ENCODE data around the gene ADAMTS13. TPM values are rescaled to one million over a fixed set of nuclear protein-coding genes. Genes with fewer than 3 reads are reported as not detected.
"Not testable (repeated sequence)": the region's sequence is repeated elsewhere in the genome, so short reads cannot be mapped to it uniquely, and the experiment has no call there.

Gene ADAMTS13
- total RNA-seq, 3 donors from 2014 or later: 0.60 to 0.91 (median 0.79) TPM

DNA sequence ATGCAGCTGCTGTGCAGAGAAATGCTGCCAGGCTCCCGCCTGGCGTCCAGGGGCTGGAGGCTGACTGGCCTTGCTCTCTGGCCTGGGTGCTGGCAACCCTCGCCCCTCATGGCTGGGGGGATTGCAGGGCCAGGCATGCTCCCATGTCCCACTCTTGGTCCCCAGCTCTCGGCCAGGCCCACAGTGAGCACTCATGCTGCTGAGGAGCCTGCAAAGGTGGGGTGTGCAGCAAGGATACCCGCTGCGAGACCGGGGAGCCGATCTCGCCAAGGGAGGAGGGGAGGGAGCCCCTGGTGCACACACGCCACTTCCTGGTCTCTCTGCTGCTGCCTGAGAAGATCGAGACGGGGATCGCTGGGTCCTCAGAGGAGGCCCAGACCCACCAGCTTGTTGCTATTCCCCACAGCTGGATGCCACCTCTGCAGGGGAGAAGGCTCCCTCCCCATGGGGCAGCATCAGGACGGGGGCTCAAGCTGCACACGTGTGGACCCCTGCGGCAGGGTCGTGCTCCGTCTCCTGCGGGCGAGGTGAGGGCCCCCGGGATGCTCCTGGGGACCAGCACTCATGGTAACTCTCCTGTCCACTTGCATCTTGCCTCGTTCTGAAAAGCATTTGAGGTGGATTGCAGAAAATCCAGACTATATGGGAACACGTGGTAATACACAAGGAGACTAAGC is 23.3 kb downstream of the ADAMTS13 start:
- no peaks in the 10 kb centered on the region for H3K36me3 Mint-ChIP-seq (ENCODE audit: insufficient read depth)
- no peaks in the 10 kb centered on the region for H3K9me3 Mint-ChIP-seq
- no peaks in the 10 kb centered on the region for H3K4me1 Mint-ChIP-seq (ENCODE audit: low read depth)
- no peak for DNase-seq
- no peak overlapping the region for H3K4me3 Mint-ChIP-seq
- no peak for ATAC-seq
- peaks cover 2% of the 10 kb centered on the region for H3K27me3 Mint-ChIP-seq (ENCODE audit: low read depth)

- Mint-ChIP-seq H3K4me3 (no peak overlapping the region), H3K36me3 (ENCODE audit: insufficient read depth) (no peaks in the 10 kb centered on the region), H3K27me3 (ENCODE audit: low read depth) (peaks cover 2% of the 10 kb centered on the region), H3K4me1 (ENCODE audit: low read depth) (no peaks in the 10 kb centered on the region), H3K9me3 (no peaks in the 10 kb centered on the region)
- DNase-seq (no peak), ATAC-seq (no peak)
These were observed 26.4 kb downstream of the ADAMTS13 start for GRCh38 chr9:133448487-133448972.

- Mint-ChIP-seq H3K27me3 (ENCODE audit: low read depth) (peaks cover 4% of the 10 kb centered on the region), H3K4me1 (ENCODE audit: low read depth) (no peaks in the 10 kb centered on the region), H3K4me3 (no peak overlapping the region), H3K36me3 (ENCODE audit: insufficient read depth) (no peaks in the 10 kb centered on the region), H3K9me3 (no peaks in the 10 kb centered on the region)
- DNase-seq (no peak), ATAC-seq (no peak)
These were observed 27.6 kb downstream of the ADAMTS13 start for GRCh38 chr9:133449760-133450159.

DNA sequence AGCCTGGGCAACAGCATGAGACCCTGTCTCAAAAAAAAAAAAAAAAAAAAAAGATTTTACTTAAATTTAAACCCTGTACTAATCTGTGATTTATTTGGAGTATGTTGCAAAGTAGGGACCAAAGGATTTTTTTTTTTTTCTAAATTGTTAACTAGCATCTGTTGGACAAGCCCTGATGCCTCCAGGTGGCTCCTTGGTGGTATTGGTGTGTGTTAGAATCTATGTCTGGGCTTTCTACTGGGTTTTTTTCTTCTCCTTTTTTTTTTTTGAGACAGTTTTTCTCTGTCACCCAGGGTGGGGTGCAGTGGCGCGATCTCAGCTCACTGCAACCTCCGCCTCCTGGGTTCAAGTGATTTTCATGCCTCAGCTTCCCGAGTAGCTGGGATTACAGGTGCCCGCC is 29.7 kb downstream of the ADAMTS13 start:
- H3K9me3 Mint-ChIP-seq; H3K4me1 Mint-ChIP-seq (ENCODE audit: low read depth); H3K27me3 Mint-ChIP-seq (ENCODE audit: low read depth); DNase-seq; ATAC-seq; H3K36me3 Mint-ChIP-seq (ENCODE audit: insufficient read depth); H3K4me3 Mint-ChIP-seq: not testable (repeated sequence)

DNA sequence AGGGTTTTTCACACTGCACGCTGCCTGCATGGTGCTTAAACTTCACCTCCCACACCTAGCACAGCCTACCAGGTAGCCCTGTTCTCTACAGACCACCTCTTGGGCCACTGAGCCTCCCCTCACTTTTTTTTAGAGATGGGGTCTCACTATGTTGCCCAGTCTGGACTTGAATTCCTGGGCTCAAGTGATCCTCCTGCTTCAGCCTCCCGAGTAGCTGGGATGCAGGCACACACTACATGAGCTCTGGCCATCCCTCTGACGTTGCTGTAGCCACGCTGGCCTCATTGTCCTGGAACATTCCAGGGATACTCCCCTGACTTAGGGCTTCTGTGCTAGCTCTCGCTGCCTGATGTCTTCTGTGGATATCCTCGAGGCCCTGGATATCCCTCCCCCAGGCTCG is 30.4 kb downstream of the ADAMTS13 start:
- H3K36me3 Mint-ChIP-seq (ENCODE audit: insufficient read depth): no peaks in the 10 kb centered on the region
- DNase-seq (no peak), ATAC-seq (no peak)
- H3K4me3 Mint-ChIP-seq: no peak overlapping the region
- no peaks in the 10 kb centered on the region for H3K4me1 Mint-ChIP-seq (ENCODE audit: low read depth)
- H3K27me3 Mint-ChIP-seq (ENCODE audit: low read depth): peaks cover 4% of the 10 kb centered on the region
- H3K9me3 Mint-ChIP-seq: no peaks in the 10 kb centered on the region

DNA sequence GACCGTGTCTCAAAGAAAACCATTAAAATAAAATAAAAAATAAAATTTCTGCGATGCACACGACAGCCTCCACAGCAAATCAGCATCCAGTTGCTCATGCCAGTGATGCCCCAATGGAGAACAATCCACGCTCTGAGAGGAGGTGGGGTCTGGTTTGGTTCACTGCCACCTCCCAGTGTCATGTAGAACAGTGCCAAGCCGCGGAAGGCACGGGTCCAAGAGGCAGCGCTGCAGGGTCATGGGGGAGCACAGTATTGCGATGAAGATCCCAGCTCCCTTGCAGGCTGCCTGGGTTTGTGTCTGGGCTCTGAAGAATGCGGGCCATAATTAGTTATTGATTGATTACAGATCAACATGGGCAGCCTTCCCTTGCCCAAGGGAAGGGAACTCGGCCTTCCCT is 31.5 kb downstream of the ADAMTS13 start:
- ATAC-seq (no peak), DNase-seq (no peak)
- Mint-ChIP-seq H3K36me3 (ENCODE audit: insufficient read depth) (no peaks in the 10 kb centered on the region), H3K4me3 (no peak overlapping the region), H3K4me1 (ENCODE audit: low read depth) (no peaks in the 10 kb centered on the region), H3K9me3 (no peaks in the 10 kb centered on the region), H3K27me3 (ENCODE audit: low read depth) (peaks cover 4% of the 10 kb centered on the region)

DNA sequence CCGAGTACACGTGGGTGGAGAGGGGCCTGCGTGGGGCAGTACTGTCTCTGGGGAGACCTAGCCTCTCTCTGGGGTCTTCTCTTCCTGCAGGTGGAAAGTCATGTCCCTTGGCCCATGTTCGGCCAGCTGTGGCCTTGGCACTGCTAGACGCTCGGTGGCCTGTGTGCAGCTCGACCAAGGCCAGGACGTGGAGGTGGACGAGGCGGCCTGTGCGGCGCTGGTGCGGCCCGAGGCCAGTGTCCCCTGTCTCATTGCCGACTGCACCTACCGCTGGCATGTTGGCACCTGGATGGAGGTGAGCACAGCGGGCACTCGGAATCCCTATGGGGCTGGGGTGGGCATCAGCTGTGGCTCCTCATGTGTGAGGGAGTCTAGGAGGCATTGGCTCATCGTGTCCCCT is 32.2 kb downstream of the ADAMTS13 start:
- Mint-ChIP-seq H3K4me3 (no peak overlapping the region), H3K27me3 (ENCODE audit: low read depth) (peaks cover 4% of the 10 kb centered on the region), H3K9me3 (no peaks in the 10 kb centered on the region), H3K36me3 (ENCODE audit: insufficient read depth) (no peaks in the 10 kb centered on the region), H3K4me1 (ENCODE audit: low read depth) (peaks cover 3% of the 10 kb centered on the region)
- ATAC-seq (no peak), DNase-seq (no peak)

DNA sequence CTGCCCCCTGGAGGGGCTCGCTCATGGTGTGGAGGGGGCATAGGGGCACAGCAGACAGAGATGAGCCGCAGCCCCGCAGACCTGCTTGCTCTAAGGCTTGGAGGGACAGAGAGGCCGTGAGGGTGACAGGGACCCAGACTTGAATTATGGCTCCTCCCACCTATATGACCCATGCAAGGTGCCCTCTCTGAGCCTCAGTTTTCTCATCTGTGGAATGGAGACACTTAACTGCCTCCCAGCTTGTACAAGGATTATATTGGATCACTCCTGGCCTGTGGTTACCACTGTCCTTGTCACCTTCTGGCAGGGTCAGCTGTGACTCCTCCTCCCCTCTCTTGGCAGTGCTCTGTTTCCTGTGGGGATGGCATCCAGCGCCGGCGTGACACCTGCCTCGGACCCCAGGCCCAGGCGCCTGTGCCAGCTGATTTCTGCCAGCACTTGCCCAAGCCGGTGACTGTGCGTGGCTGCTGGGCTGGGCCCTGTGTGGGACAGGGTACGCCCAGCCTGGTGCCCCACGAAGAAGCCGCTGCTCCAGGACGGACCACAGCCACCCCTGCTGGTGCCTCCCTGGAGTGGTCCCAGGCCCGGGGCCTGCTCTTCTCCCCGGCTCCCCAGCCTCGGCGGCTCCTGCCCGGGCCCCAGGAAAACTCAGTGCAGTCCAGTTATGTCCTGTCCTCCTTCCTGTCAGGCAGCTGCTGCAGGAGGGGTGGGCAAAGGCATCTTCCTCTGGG is 32.9 kb downstream of the ADAMTS13 start:
- H3K4me3 Mint-ChIP-seq: no peak overlapping the region
- H3K27me3 Mint-ChIP-seq (ENCODE audit: low read depth): peaks cover 4% of the 10 kb centered on the region

DNA sequence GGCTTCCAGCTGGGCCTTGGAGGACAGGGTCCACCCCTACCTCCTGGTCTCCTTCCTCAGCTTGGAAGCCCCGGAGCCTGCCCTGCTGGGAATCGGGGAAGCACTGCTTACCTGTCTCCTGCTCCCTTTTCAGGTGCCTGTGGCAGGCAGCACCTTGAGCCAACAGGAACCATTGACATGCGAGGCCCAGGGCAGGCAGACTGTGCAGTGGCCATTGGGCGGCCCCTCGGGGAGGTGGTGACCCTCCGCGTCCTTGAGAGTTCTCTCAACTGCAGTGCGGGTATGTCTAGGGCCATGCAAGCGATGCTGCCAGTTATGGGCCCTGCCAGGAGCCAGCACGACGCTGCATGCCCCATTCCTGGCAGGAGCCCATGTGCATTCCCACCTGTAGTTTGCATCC is 33.8 kb downstream of the ADAMTS13 start:
- no peak for DNase-seq
- Mint-ChIP-seq H3K27me3 (ENCODE audit: low read depth) (peaks cover 4% of the 10 kb centered on the region), H3K4me1 (ENCODE audit: low read depth) (peaks cover 5% of the 10 kb centered on the region), H3K4me3 (no peak overlapping the region), H3K9me3 (no peaks in the 10 kb centered on the region), H3K36me3 (ENCODE audit: insufficient read depth) (no peaks in the 10 kb centered on the region)
- ATAC-seq: no peak

More for the DNA sequence above, 32.9 kb downstream of the ADAMTS13 start:
- H3K36me3 Mint-ChIP-seq (ENCODE audit: insufficient read depth): no peaks in the 10 kb centered on the region
- H3K4me1 Mint-ChIP-seq (ENCODE audit: low read depth): peaks cover 3% of the 10 kb centered on the region
- H3K9me3 Mint-ChIP-seq: no peaks in the 10 kb centered on the region
- ATAC-seq (no peak), DNase-seq (no peak)

- no peak for ATAC-seq
- Mint-ChIP-seq H3K4me3 (no peak overlapping the region), H3K27me3 (ENCODE audit: low read depth) (peaks cover 4% of the 10 kb centered on the region), H3K36me3 (ENCODE audit: insufficient read depth) (no peaks in the 10 kb centered on the region), H3K9me3 (no peaks in the 10 kb centered on the region), H3K4me1 (ENCODE audit: low read depth) (peaks cover 5% of the 10 kb centered on the region)
- no peak for DNase-seq
These were observed 34.2 kb downstream of the ADAMTS13 start for GRCh38 chr9:133456409-133456808.

GRCh38 chr9:133457233-133457632 is 35.1 kb downstream of the ADAMTS13 start:
- no peaks in the 10 kb centered on the region for H3K36me3 Mint-ChIP-seq (ENCODE audit: insufficient read depth)
- peaks cover 5% of the 10 kb centered on the region for H3K4me1 Mint-ChIP-seq (ENCODE audit: low read depth)
- no peak overlapping the region for H3K4me3 Mint-ChIP-seq
- H3K9me3 Mint-ChIP-seq: no peaks in the 10 kb centered on the region
- peaks cover 4% of the 10 kb centered on the region for H3K27me3 Mint-ChIP-seq (ENCODE audit: low read depth)
- DNase-seq (no peak), ATAC-seq (no peak)

DNA sequence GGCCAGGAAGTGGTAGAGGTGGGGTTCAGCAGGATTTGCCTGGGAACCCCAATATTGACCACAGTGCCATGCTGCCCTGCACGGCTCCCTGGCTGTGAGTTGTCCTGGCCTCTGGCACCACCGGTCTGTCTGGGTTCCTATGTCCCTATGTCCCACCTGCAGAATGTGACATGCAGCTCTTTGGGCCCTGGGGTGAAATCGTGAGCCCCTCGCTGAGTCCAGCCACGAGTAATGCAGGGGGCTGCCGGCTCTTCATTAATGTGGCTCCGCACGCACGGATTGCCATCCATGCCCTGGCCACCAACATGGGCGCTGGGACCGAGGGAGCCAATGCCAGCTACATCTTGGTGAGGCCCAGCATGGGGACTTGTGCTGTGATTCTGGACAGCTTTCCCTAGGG is 35.6 kb downstream of the ADAMTS13 start:
- peaks cover 4% of the 10 kb centered on the region for H3K27me3 Mint-ChIP-seq (ENCODE audit: low read depth)

GRCh38 chr9:133458643-133459312 is 36.6 kb downstream of the ADAMTS13 start:
- no peak for ATAC-seq
- no peaks in the 10 kb centered on the region for H3K36me3 Mint-ChIP-seq (ENCODE audit: insufficient read depth)
- peaks cover 5% of the 10 kb centered on the region for H3K4me1 Mint-ChIP-seq (ENCODE audit: low read depth)
- no peak for DNase-seq
- H3K27me3 Mint-ChIP-seq (ENCODE audit: low read depth): peaks cover 2% of the 10 kb centered on the region
- peak overlapping the region; percentile 85 for H3K4me3 Mint-ChIP-seq
- no peaks in the 10 kb centered on the region for H3K9me3 Mint-ChIP-seq

More for the DNA sequence above, 35.6 kb downstream of the ADAMTS13 start:
- peaks cover 5% of the 10 kb centered on the region for H3K4me1 Mint-ChIP-seq (ENCODE audit: low read depth)
- no peaks in the 10 kb centered on the region for H3K36me3 Mint-ChIP-seq (ENCODE audit: insufficient read depth)
- no peak overlapping the region for H3K4me3 Mint-ChIP-seq
- ATAC-seq (no peak), DNase-seq (no peak)
- no peaks in the 10 kb centered on the region for H3K9me3 Mint-ChIP-seq

- H3K27me3 Mint-ChIP-seq (ENCODE audit: low read depth): peaks cover 2% of the 10 kb centered on the region
- H3K4me3 Mint-ChIP-seq: peak within 1 kb of the TSS; percentile 85
- H3K9me3 Mint-ChIP-seq: no peaks in the 10 kb centered on the region
- no peaks in the 10 kb centered on the region for H3K36me3 Mint-ChIP-seq (ENCODE audit: insufficient read depth)
- peak; percentile 88 for ATAC-seq
- H3K4me1 Mint-ChIP-seq (ENCODE audit: low read depth): peaks cover 5% of the 10 kb centered on the region
- DNase-seq: peak; percentile 89
These were observed 37.6 kb downstream of the ADAMTS13 start, which contains the start of gene CACFD1 for GRCh38 chr9:133459476-133460404. Gene CACFD1 (plus strand): TSS chr9:133459978. CDS start chr9:133460067, 89 bp downstream.

Measured in activated T-cell treated with anti-CD3 and anti-CD28 coated beads, Interleukin-2, amount 50 U/mL, for 4 hours (primary cell).